ENCODE results near the gene TMEM255B.
"Not testable (repeated sequence)": the region's sequence is repeated elsewhere in the genome, so short reads cannot be mapped to it uniquely, and the experiment has no call there.

TMEM255B gene

DNA sequence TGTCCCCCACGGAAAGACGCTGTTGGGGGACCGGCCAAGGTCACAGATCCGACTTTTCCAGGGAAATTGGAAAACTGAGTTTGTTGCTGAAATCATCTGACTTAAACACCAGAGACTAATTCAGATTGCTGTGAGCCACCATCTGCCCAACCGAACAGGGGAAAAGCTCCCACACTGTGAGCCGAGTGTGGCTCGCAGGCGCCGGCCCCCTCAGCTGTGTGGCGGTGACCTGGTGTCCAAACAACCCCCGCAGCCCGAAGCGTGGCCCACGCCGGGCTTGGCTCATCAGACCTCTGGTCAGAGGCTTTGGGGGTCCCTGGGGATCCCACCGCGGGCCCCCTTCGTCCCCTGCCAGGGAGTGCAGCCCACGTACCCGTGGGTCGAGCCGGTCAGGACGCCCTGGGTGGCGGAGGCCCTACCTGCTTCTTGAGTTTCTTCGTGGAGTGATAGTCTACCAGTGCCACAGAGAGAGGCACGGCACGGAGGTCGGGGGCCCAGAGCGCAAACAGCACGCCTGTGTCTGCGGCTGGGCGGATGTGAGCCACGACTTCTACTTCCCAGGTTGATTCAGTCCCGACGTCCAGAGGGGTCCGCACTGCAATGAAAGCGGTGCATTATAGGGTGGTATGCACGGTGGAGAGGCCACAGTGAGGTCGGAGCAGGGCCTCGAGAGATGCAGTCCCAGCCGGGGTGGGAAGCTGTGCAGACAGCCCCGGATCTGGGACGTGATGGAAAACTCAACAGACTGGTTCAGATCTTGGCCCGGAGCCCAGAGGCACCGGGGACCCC lies 64.1 kb downstream of the TMEM255B start:
- CTCF ChIA-PET: no interaction called here
- TF ChIP-seq, protein P1, sequence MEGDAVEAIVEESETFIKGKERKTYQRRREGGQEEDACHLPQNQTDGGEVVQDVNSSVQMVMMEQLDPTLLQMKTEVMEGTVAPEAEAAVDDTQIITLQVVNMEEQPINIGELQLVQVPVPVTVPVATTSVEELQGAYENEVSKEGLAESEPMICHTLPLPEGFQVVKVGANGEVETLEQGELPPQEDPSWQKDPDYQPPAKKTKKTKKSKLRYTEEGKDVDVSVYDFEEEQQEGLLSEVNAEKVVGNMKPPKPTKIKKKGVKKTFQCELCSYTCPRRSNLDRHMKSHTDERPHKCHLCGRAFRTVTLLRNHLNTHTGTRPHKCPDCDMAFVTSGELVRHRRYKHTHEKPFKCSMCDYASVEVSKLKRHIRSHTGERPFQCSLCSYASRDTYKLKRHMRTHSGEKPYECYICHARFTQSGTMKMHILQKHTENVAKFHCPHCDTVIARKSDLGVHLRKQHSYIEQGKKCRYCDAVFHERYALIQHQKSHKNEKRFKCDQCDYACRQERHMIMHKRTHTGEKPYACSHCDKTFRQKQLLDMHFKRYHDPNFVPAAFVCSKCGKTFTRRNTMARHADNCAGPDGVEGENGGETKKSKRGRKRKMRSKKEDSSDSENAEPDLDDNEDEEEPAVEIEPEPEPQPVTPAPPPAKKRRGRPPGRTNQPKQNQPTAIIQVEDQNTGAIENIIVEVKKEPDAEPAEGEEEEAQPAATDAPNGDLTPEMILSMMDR (IDR thresholded peaks at IDR 0.05; ENCODE audit: control extremely low read depth, extremely low read depth, low read depth, missing control alignments): no peak
- DNase-seq (ENCODE audit: extremely low spot score): no peak
- POLR2A ChIA-PET: no interaction called here

DNA sequence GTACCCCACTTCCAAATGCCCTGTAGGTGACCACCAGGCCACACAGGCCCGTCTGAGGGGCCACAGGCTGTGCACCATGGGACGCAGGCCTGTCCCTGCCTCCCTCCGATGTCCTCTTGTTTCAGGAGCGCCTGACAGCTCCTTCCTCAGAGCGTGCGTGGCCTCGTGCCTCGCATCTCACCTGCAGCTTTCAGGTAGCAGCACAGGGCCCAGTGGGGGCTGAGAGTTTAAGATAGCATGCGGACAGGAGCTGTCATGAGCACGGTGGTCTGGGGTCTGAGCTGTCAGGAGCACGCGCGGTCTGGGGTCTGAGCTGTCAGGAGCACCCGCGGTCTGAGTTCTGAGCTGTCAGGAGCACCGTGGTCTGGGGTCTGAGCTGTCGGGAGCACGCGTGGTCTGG lies 64.7 kb downstream of the TMEM255B start:
- no peak for DNase-seq (ENCODE audit: extremely low spot score)
- ChIA-PET CTCF (interaction anchor here (1.2 kb wide), 1 partner anchor 123 kb away, joined by 3 read pairs; no protein-coding TSS in a partner anchor), POLR2A (no interaction called here)
- TF ChIP-seq, protein P1 (IDR thresholded peaks at IDR 0.05; ENCODE audit: control extremely low read depth, extremely low read depth, low read depth, missing control alignments): no peak

DNA sequence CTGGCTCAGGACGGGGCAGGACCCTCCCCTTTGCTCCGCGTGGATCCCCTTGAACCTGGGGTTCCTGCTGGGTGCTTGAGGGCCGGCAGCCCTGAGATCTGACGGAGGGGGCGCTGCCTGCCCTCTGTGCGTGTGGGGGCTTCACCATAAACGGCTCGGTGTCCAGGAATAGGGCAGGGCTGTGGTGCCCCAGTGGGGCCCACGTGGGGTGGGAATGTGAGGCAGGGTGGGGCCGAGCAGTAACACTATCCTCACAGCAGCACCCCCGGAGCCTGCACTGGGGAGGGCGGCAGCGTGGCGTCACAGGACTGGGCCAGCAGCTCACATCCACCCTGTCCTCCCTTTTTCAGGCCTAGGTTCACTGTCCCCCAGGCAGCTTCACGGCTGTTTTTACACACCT lies 66.8 kb downstream of the TMEM255B start:
- ChIA-PET CTCF (interaction anchor here (1.5 kb wide), 1 partner anchor 9 kb away, joined by 3 read pairs; no protein-coding TSS in a partner anchor), POLR2A (no interaction called here)
- DNase-seq (ENCODE audit: extremely low spot score): no peak
- TF ChIP-seq, protein P1 (IDR thresholded peaks at IDR 0.05; ENCODE audit: control extremely low read depth, extremely low read depth, low read depth, missing control alignments): no peak

DNA sequence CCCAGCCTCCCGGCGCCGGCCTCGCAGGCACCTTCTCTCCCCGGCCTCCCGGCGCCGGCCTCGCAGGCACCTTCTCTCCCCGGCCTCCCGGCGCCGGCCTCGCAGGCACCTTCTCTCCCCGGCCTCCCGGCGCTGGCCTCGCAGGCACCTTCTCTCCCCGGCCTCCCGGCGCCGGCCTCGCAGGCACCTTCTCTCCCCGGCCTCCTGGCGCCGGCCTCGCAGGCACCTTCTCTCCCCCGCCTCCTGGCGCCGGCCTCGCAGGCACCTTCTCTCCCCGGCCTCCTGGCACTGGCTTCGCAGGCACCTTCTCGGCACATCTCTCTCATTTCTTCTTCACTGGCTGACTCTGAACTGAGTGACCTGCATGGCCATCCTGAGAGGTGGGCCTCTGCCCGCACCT lies 67.4 kb downstream of the TMEM255B start:
- CTCF ChIA-PET: interaction anchor here (1.5 kb wide), 1 partner anchor 10 kb away, joined by 3 read pairs; no protein-coding TSS in a partner anchor
- POLR2A ChIA-PET: not testable (repeated sequence)

DNA sequence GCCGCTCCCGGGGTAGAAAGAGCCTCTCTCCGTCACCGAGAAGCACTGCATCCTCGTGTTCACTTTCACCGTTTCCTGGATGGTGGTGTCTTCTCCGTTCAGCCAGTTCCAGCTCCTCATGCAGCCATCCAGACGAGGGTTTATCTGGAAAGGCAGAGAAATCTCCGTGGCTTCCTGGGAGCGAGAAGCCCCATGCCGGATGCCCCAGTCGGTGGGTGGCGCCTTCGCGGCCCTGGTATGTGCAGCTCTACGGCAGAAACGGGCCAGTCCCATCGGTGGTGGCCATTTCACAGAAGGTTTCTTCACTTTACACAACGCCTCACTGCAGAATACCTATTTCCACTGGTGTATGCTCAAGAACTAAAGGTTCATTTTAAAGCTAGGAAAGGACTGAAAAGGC lies 68.0 kb downstream of the TMEM255B start:
- no peak for DNase-seq (ENCODE audit: extremely low spot score)
- TF ChIP-seq, protein P1 (IDR thresholded peaks at IDR 0.05; ENCODE audit: control extremely low read depth, extremely low read depth, low read depth, missing control alignments): no peak
- POLR2A ChIA-PET: no interaction called here
- CTCF ChIA-PET: interaction anchor here (1.5 kb wide), 1 partner anchor 11 kb away, joined by 3 read pairs; no protein-coding TSS in a partner anchor

More for the DNA sequence above, 67.4 kb downstream of the TMEM255B start:
- DNase-seq (ENCODE audit: extremely low spot score): not testable (repeated sequence)

DNA sequence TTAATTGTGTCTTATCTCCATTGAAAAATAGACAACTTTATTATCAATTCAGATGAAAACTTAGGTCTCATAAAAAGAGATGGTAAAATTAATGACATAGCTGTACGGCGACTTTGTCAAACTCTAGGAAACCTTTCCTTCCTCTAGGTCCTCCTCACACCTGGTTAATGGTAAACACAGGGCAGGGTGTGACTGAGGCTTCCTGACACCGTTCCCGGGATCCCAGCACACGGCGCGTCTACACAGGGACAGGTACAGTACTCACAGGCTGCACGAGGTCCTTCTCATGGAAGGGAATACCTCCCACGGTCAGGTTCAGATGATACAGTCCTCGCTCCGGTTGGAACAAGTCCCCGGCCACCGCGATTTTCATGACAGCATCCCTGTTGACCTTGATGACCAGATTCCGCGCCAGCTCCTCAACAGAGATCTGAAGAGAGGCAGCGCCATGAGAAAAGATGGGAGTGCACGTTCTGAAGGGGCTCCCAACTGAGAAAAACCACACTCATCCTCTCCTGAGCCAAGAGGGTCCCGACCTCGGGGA lies 69.3 kb downstream of the TMEM255B start:
- CTCF ChIA-PET: no interaction called here
- TF ChIP-seq, protein P1 (IDR thresholded peaks at IDR 0.05; ENCODE audit: control extremely low read depth, extremely low read depth, low read depth, missing control alignments): no peak
- POLR2A ChIA-PET: no interaction called here
- no peak for DNase-seq (ENCODE audit: extremely low spot score)

DNA sequence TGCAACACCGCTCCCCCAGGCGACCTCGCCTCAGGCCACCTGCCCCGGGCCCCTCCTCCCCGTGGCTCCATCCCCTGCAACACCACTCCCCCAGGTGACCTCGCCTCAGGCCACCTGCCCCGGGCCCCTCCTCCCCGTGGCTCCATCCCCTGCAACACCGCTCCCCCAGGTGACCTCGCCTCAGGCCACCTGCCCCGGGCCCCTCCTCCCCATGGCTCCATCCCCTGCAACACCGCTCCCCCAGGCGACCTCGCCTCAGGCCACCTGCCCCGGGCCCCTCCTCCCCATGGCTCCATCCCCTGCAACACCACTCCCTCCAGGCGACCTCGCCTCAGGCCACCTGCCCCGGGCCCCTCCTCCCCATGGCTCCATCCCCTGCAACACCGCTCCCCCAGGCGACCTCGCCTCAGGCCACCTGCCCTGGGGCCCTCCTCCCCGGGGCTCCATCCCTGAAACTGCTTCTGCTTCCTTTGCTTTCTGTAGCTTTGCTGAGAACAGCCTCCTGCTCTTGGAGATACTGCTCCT lies 71.5 kb downstream of the TMEM255B start:
- DNase-seq (ENCODE audit: extremely low spot score); CTCF ChIA-PET: not testable (repeated sequence)
- POLR2A ChIA-PET: interaction anchor here (0.7 kb wide), 1 partner anchor 72 kb away, joined by 3 read pairs; no protein-coding TSS in a partner anchor
